GM12873 (cell line): Measurements from ENCODE around the gene MEA1.

ENCODE experiments used
- CTCF ChIP-seq: IDR thresholded peaks from 2 replicates; pipeline ENCODE4 v1.5.1; 2012; ENCODE audit warnings: low read depth, mild to moderate bottlenecking, moderate library complexity, low read length, control low read depth; ENCODE audit not compliant: insufficient read depth; ENCODE audit errors: missing control alignments

Gene MEA1

GRCh38 chr6:43036712-43037111, 23.0 kb upstream of the MEA1 start:
- TF ChIP-seq CTCF = no peak

DNA sequence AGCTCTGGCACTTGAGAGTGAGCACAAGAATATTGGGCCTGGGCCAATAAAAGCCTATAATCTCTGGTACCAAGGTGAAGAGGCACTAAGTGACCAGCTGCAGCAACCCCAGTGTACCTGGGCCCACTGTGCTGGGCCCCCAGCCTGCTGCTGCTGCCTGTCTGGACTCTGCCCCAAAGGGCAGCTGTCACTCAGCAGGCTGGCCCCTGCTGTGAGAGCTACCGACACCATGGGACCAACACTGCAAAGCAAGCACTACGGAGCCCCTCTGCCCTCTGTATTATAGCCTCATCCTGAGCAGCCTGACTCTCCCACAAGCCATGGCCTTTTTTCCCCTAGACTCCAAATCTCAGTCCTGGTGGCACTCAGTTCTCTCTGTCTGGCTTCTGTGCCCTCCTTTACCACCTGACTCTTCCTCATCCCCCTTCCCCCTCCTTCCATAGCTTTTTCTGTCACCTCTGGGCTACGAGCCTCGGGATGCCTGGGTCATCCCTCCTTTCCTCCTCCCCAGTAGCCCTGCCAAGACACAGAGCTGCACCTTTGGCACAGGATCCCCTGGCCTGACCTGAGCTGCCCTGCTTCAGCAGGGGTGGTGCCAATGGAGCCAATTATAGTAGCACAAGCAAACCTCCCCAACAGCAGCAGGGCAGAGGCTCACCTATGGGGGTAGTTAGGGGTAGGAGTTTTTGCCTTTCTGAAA, 21.9 kb upstream of the MEA1 start:
- TF ChIP-seq CTCF = no peak

GRCh38 chr6:43034190-43034525, 20.4 kb upstream of the MEA1 start:
- TF ChIP-seq CTCF = no peak

- no peak for TF ChIP-seq CTCF
These were observed 19.9 kb upstream of the MEA1 start for GRCh38 chr6:43033496-43034189.

- TF ChIP-seq CTCF = no peak
These were observed 18.6 kb upstream of the MEA1 start for GRCh38 chr6:43032326-43032725.

GRCh38 chr6:43029120-43029519, 15.4 kb upstream of the MEA1 start:
- no peak for TF ChIP-seq CTCF

GRCh38 chr6:43026365-43026764, 12.6 kb upstream of the MEA1 start:
- no peak for TF ChIP-seq CTCF
